Endothelial cell of umbilical vein (primary cell): ENCODE measurements around the gene SLC47A1. TPM values are rescaled to one million over a fixed set of nuclear protein-coding genes. Genes with fewer than 3 reads are reported as not detected.

ENCODE experiments used
- BruUV-seq: library from RNA; stranded (reverse); fragments of 400-500 nt; replicated peaks from 2 replicates; lab custom pipeline; 2021; lab: Mats Ljungman, UMichigan
- CTCF ChIA-PET: fragments of 300-600, 350-600 bp; sonication (Branson Sonifier 250); formaldehyde crosslinking; loops from one replicate; lab custom pipeline; 2021; ENCODE audit warnings: antibody characterized with exemption, inconsistent platforms; lab: Charles Lee
- POLR2A ChIA-PET: fragments of 300-600, 350-600 bp; sonication (Branson Sonifier 250); formaldehyde crosslinking; loops from one replicate; lab custom pipeline; 2021; ENCODE audit warnings: antibody characterized with exemption, inconsistent platforms; lab: Charles Lee
- DNase-seq: peaks from one replicate; pipeline ENCODE4 v3.0.0-alpha.2; 2011; ENCODE audit warnings: low read depth, low spot score
- FAIRE-seq: peaks from 2 replicates; lab custom pipeline; 2011; peaks lifted over from hg19 to GRCh38; lab: Jason Lieb, UNC
- H2AFZ ChIP-seq: 2 replicates; pipeline ENCODE4 v1.6.0; 2012; ENCODE audit warnings: low read depth, low read length, control low read depth, inconsistent platforms
- H3K27ac ChIP-seq: 2 replicates; pipeline ENCODE4 v1.5.1; 2011; ENCODE audit warnings: low read depth, mild to moderate bottlenecking, control low read depth, low read length, moderate library complexity; ENCODE audit not compliant: insufficient read depth
- H3K27me3 ChIP-seq, 2 experiments: 2 replicates each; pipeline versions ENCODE4 v1.6.0 to v1.6.1; 2011; ENCODE audit warnings: low read length in 2 of 2, mixed read lengths in 1 of 2; ENCODE audit not compliant: control insufficient read depth in 2 of 2, insufficient read depth in 2 of 2
- H3K36me3 ChIP-seq, 2 experiments: 2 replicates in 1 of 2; 3 replicates in 1 of 2; pipeline ENCODE4 v1.5.1; 2011; ENCODE audit warnings: low read length in 2 of 2, mild to moderate bottlenecking in 1 of 2, moderate library complexity in 1 of 2; ENCODE audit not compliant: control insufficient read depth in 2 of 2, insufficient read depth in 2 of 2; ENCODE audit errors: extremely low read depth in 1 of 2
- H3K4me1 ChIP-seq: 3 replicates; pipeline ENCODE4 v1.5.1; 2011; ENCODE audit warnings: mild to moderate bottlenecking, low read length; ENCODE audit not compliant: control insufficient read depth, insufficient read depth; ENCODE audit errors: extremely low read depth
- H3K4me2 ChIP-seq: 2 replicates; pipeline ENCODE4 v1.6.1; 2011; ENCODE audit warnings: low read length, control low read depth, mixed read lengths; ENCODE audit not compliant: insufficient read depth
- H3K4me3 ChIP-seq, 3 experiments: fragments of 200-600 bp in 1 of 3; sonication (generic), shearing (Covaris generic) in 1 of 3; replicated peaks in 1 of 3; 2 replicates each; pipeline ENCODE4 v1.5.1; 2011 to 2016; ENCODE audit warnings: control low read depth in 3 of 3, low read length in 3 of 3, mild to moderate bottlenecking in 2 of 3, inconsistent platforms in 1 of 3, low read depth in 1 of 3, moderate library complexity in 1 of 3; ENCODE audit not compliant: insufficient read depth in 1 of 3
- H3K79me2 ChIP-seq: 2 replicates; pipeline ENCODE4 v1.6.0; 2012; ENCODE audit warnings: low read length, inconsistent platforms; ENCODE audit not compliant: control insufficient read depth, insufficient read depth
- H3K9ac ChIP-seq: replicated peaks from 2 replicates; pipeline ENCODE3; 2011; ENCODE audit warnings: low read length, control low read depth; ENCODE audit not compliant: insufficient read depth; ENCODE audit errors: extremely low read depth
- H3K9me1 ChIP-seq: replicated peaks from 3 replicates; pipeline ENCODE4 v1.6.0; 2011; ENCODE audit warnings: mild to moderate bottlenecking, low read length; ENCODE audit not compliant: control insufficient read depth, insufficient read depth; ENCODE audit errors: extremely low read depth
- H3K9me3 ChIP-seq: replicated peaks from 2 replicates; pipeline ENCODE4 v1.5.1; 2012; ENCODE audit warnings: low read length, inconsistent platforms; ENCODE audit not compliant: control insufficient read depth, insufficient read depth
- H4K20me1 ChIP-seq: replicated peaks from 2 replicates; pipeline ENCODE3; 2011; ENCODE audit warnings: mild to moderate bottlenecking, low read length; ENCODE audit not compliant: control insufficient read depth, insufficient read depth; ENCODE audit errors: extremely low read depth
- FOS ChIP-seq: IDR thresholded peaks from 2 replicates; pipeline ENCODE4 v1.6.1; 2011; ENCODE audit warnings: mild to moderate bottlenecking, low read length, moderate library complexity, borderline replicate concordance; ENCODE audit not compliant: insufficient read depth
- JUN ChIP-seq: IDR thresholded peaks from 2 replicates; pipeline ENCODE4 v1.6.1; 2011; ENCODE audit warnings: borderline replicate concordance, low read depth; ENCODE audit not compliant: insufficient read length, insufficient read depth
- MYC ChIP-seq: IDR thresholded peaks from one replicate; pipeline ENCODE4 v1.6.1; 2011; ENCODE audit warnings: mild to moderate bottlenecking, low read depth, low read length
- POLR2A ChIP-seq: IDR thresholded peaks from 2 replicates; pipeline ENCODE4 v1.6.1; 2012; ENCODE audit warnings: low read depth, mild to moderate bottlenecking, control low read depth, low read length
- POLR2AphosphoS5 ChIP-seq: IDR thresholded peaks from 2 replicates; pipeline ENCODE4 v1.6.1; 2012; ENCODE audit warnings: low read depth, mild to moderate bottlenecking, control low read depth, low read length, moderate library complexity; ENCODE audit not compliant: insufficient read depth
- dilution Hi-C: fragments of 300-500 bp; cut with MboI; formaldehyde crosslinking; loops from one replicate; pipeline ENCODE4 v1.15.0; 2019; ENCODE audit warnings: low sequenced_read_pairs; ENCODE audit not compliant: extremely low pct_ligation_motif_present
- intact Hi-C: fragments of 100-400 bp; cut with micrococcal nuclease; formaldehyde crosslinking; loops from one replicate; pipeline ENCODE4 v1.10.0; 2022
- polyA plus RNA-seq, 4 experiments: library from polyadenylated mRNA; depleted of rRNA in 3 of 4; stranded (reverse) in 3 of 4; unstranded in 1 of 4; fragments of >200 nt; gene quantifications; 2 replicates each; pipeline versions ENCODE4 v1.2.1 to v1.2.3, GENCODE V29; 2011 to 2012; ENCODE audit warnings: missing spikeins in 1 of 4
- total RNA-seq: library from RNA; stranded (reverse); gene quantifications from 2 replicates; pipeline ENCODE4 v1.2.3, GENCODE V29; 2021
- TF ChIP-seq, protein P1 (sequence below), 2 donors: IDR thresholded peaks; 1 replicate in 1 of 2; 2 replicates in 1 of 2; pipeline ENCODE4 v1.5.1; 2011; ENCODE audit warnings: low read length in 2 of 2, mild to moderate bottlenecking in 2 of 2, moderate library complexity in 2 of 2, control low read depth in 1 of 2, inconsistent platforms in 1 of 2, low read depth in 1 of 2; ENCODE audit not compliant: insufficient read depth in 1 of 2; ENCODE audit errors: extremely low read depth in 1 of 2
- TF ChIP-seq, protein P2 (sequence below): IDR thresholded peaks from 2 replicates; pipeline ENCODE4 v1.6.1; 2011; ENCODE audit not compliant: insufficient read depth, insufficient read length

The SLC47A1 gene
- total and polyA plus RNA-seq, 2 donors (not counting 3 experiments of a cell fraction or from before 2014, with no cell fraction given) = 3.3 to 6.9 TPM

DNA sequence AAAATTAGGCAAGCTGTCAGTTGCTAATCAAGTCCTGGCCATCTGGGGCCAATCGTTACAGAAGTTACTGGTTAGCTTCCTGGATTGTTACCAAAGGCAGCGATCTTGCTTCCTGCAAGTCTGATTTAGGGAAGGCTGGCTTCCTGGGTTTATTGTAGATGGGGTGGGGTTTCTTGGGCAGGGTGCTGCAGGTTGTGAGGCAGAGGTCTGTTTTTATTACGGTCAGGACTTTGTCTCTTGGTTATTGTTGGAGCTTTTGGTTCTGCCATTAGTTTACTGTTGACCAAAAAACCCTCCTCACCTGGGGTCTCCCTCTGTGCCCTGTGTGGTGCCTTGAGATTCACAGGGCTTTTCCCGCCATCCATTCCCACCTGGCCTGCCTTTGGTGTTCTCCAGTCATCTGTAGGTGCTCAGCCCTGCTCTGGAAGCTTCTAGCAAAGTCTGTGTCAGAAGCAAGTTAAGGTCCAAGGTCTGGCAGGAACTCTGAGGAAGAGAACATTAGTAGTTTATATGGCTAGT lies 36.9 kb downstream of the SLC47A1 start:
- H3K36me3 ChIP-seq = no peaks in the 10 kb centered on the region
- no peak overlapping the region for H3K4me3 ChIP-seq
- H3K9me3 ChIP-seq = no peaks in the 10 kb centered on the region
- no peaks in the 10 kb centered on the region for H3K9me1 ChIP-seq
- H3K27me3 ChIP-seq = no peaks in the 10 kb centered on the region
- CTCF ChIA-PET = interaction anchor here (1.1 to 1.7 kb wide), 4 partner anchors 9 to 174 kb away, joined by 3 to 5 read pairs (median 3); no protein-coding TSS in a partner anchor
- FAIRE-seq = no peak
- no peak overlapping the region for H3K9ac ChIP-seq
- H3K4me2 ChIP-seq = no peak overlapping the region
- no TSS peak for BruUV-seq
- H3K79me2 ChIP-seq = no peaks in the 10 kb centered on the region
- no peak for DNase-seq
- dilution Hi-C loops (no loop called here), intact Hi-C loops (no loop called here)
- no peak overlapping the region for H2AFZ ChIP-seq
- no peaks in the 10 kb centered on the region for H3K4me1 ChIP-seq
- no peaks in the 10 kb centered on the region for H4K20me1 ChIP-seq
- POLR2A ChIA-PET = no interaction called here
- no peak for TF ChIP-seq POLR2A
- TF ChIP-seq, protein P1, sequence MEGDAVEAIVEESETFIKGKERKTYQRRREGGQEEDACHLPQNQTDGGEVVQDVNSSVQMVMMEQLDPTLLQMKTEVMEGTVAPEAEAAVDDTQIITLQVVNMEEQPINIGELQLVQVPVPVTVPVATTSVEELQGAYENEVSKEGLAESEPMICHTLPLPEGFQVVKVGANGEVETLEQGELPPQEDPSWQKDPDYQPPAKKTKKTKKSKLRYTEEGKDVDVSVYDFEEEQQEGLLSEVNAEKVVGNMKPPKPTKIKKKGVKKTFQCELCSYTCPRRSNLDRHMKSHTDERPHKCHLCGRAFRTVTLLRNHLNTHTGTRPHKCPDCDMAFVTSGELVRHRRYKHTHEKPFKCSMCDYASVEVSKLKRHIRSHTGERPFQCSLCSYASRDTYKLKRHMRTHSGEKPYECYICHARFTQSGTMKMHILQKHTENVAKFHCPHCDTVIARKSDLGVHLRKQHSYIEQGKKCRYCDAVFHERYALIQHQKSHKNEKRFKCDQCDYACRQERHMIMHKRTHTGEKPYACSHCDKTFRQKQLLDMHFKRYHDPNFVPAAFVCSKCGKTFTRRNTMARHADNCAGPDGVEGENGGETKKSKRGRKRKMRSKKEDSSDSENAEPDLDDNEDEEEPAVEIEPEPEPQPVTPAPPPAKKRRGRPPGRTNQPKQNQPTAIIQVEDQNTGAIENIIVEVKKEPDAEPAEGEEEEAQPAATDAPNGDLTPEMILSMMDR (IDR thresholded peaks at IDR 0.05; ENCODE audit: extremely low read depth in 1 of 2, insufficient read depth in 1 of 2, low read depth in 1 of 2, low read length in 2 of 2) = no peak
- TF ChIP-seq, protein P2, sequence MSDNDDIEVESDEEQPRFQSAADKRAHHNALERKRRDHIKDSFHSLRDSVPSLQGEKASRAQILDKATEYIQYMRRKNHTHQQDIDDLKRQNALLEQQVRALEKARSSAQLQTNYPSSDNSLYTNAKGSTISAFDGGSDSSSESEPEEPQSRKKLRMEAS = no peak
- TF ChIP-seq FOS = no peak
- no peak for TF ChIP-seq JUN
- TF ChIP-seq POLR2AphosphoS5 = no peak
- no peak for TF ChIP-seq MYC
- H3K27ac ChIP-seq = no peak overlapping the region
